ENCODE results near the gene PPIA.
"Not testable (repeated sequence)": the region's sequence is repeated elsewhere in the genome, so short reads cannot be mapped to it uniquely, and the experiment has no call there.

Gene PPIA

GRCh38 chr7:44791278-44792219 is 4.9 kb upstream of the PPIA start:
- no peak for DNase-seq

GRCh38 chr7:44793919-44794318 is 2.6 kb upstream of the PPIA start:
- no peak for DNase-seq

GRCh38 chr7:44794331-44794730 is 2.1 kb upstream of the PPIA start:
- no peak for DNase-seq

- no peak for DNase-seq
These were observed 412 bp upstream of the PPIA start for GRCh38 chr7:44796034-44796503.

GRCh38 chr7:44797329-44798258 is 1.1 kb downstream of the PPIA start:
- peak; percentile 75 for DNase-seq

- DNase-seq, result no peak
These were observed 2.3 kb downstream of the PPIA start for GRCh38 chr7:44798649-44799305.

GRCh38 chr7:44799939-44800338 is 3.5 kb downstream of the PPIA start:
- DNase-seq, result no peak

- no peak for DNase-seq
These were observed 5.4 kb downstream of the PPIA start for GRCh38 chr7:44801890-44802289.

- no peak for DNase-seq
These were observed 6.0 kb downstream of the PPIA start for GRCh38 chr7:44802418-44803025.

GRCh38 chr7:44803828-44804519 is 7.5 kb downstream of the PPIA start:
- not testable (repeated sequence) for DNase-seq

- no peak for DNase-seq
These were observed 9.5 kb downstream of the PPIA start for GRCh38 chr7:44805950-44806349.

GRCh38 chr7:44808914-44809393 is 12.5 kb downstream of the PPIA start:
- no peak for DNase-seq

GRCh38 chr7:44811093-44811492 is 14.6 kb downstream of the PPIA start:
- DNase-seq, result no peak

GRCh38 chr7:44811571-44811970 is 15.1 kb downstream of the PPIA start:
- DNase-seq, result no peak

- no peak for DNase-seq
These were observed 18.4 kb downstream of the PPIA start for GRCh38 chr7:44814919-44815318.

GRCh38 chr7:44819292-44819691 is 22.8 kb downstream of the PPIA start:
- no peak for DNase-seq

GRCh38 chr7:44823255-44823781 is 26.8 kb downstream of the PPIA start:
- DNase-seq, result no peak

GRCh38 chr7:44824894-44825526 is 28.5 kb downstream of the PPIA start:
- no peak for DNase-seq

- no peak for DNase-seq
These were observed 31.1 kb downstream of the PPIA start for GRCh38 chr7:44827567-44827966.

GRCh38 chr7:44838751-44839150 is 42.3 kb downstream of the PPIA start:
- no peak for DNase-seq

- DNase-seq, result not testable (repeated sequence)
These were observed 46.2 kb downstream of the PPIA start for GRCh38 chr7:44842675-44843074.

All from T-helper 9 cell (primary cell).